Measurements from ENCODE around the gene TRAK1. TPM values are rescaled to one million over a fixed set of nuclear protein-coding genes. Genes with fewer than 3 reads are reported as not detected.
A peak's percentile ranks its signal among the peaks of the same experiment; 100 is the strongest.

TRAK1 gene
- total and polyA plus RNA-seq, 4 donors, result 18.2 to 65.4 (median 32.5) TPM

- WGBS, 2 donors, result 52 to 58% methylated on average over 11 of the region's 11 CpGs
- Histone ChIP-seq H3K36me3 (ENCODE audit: control insufficient read depth in 4 of 4, insufficient read depth in 4 of 4, low read length in 4 of 4) (peaks cover 3 to 35% (median 6%) of the 10 kb centered on the region in 4 donors), H3K9me3 (ENCODE audit: control insufficient read depth in 4 of 4, insufficient read depth in 3 of 4, low read length in 3 of 4) (no peaks in the 10 kb centered on the region), H3K4me1 (ENCODE audit: control insufficient read depth in 5 of 5, insufficient read depth in 5 of 5, low read length in 5 of 5) (peaks cover 0 to 6% (median 0%) of the 10 kb centered on the region in 5 donors), H3K9ac (ENCODE audit: insufficient read depth in 1 of 2, low read length in 2 of 2) (no peak overlapping the region), H3K4me3 (no peak overlapping the region), H3K27me3 (ENCODE audit: control insufficient read depth in 3 of 3, insufficient read depth in 3 of 3, low read length in 2 of 3) (no peaks in the 10 kb centered on the region), H3K27ac (ENCODE audit: low read depth in 1 of 2, low read length in 1 of 2) (no peak overlapping the region)
- TF ChIP-seq, protein P1, sequence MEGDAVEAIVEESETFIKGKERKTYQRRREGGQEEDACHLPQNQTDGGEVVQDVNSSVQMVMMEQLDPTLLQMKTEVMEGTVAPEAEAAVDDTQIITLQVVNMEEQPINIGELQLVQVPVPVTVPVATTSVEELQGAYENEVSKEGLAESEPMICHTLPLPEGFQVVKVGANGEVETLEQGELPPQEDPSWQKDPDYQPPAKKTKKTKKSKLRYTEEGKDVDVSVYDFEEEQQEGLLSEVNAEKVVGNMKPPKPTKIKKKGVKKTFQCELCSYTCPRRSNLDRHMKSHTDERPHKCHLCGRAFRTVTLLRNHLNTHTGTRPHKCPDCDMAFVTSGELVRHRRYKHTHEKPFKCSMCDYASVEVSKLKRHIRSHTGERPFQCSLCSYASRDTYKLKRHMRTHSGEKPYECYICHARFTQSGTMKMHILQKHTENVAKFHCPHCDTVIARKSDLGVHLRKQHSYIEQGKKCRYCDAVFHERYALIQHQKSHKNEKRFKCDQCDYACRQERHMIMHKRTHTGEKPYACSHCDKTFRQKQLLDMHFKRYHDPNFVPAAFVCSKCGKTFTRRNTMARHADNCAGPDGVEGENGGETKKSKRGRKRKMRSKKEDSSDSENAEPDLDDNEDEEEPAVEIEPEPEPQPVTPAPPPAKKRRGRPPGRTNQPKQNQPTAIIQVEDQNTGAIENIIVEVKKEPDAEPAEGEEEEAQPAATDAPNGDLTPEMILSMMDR (IDR thresholded peaks at IDR 0.05; ENCODE audit: control extremely low read depth, extremely low read depth), result peak; percentile 57
- ATAC-seq (ENCODE audit: insufficient read depth, low FRiP score), result no peak
- peak; percentile 46 to 65 (median 51) for DNase-seq
Measured at GRCh38 chr3:42190701-42191442, 99.7 kb downstream of the TRAK1 start.

DNA sequence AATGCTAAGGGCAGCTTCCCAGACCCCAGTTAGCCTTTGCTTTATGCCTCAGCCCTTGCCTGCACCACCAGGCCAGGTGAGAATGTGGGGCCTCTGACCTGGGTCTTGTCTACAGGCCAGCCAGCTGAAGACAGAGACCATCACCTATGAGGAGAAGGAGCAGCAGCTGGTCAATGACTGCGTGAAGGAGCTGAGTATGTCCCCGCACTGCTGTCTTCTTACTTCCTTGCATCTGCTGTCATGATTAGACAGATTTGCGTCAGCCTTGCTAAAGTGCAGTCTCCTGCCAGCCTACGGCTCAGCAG lies 100.2 kb downstream of the TRAK1 start:
- WGBS, 2 donors, result 70 to 74% methylated on average over 4 of the region's 4 CpGs
- Histone ChIP-seq H3K36me3 (ENCODE audit: control insufficient read depth in 4 of 4, insufficient read depth in 4 of 4, low read length in 4 of 4) (peaks cover 3 to 35% (median 7%) of the 10 kb centered on the region in 4 donors), H3K4me3 (no peak overlapping the region), H3K9ac (ENCODE audit: insufficient read depth in 1 of 2, low read length in 2 of 2) (no peak overlapping the region), H3K27ac (ENCODE audit: low read depth in 1 of 2, low read length in 1 of 2) (no peak overlapping the region), H3K9me3 (ENCODE audit: control insufficient read depth in 4 of 4, insufficient read depth in 3 of 4, low read length in 3 of 4) (no peaks in the 10 kb centered on the region), H3K27me3 (ENCODE audit: control insufficient read depth in 3 of 3, insufficient read depth in 3 of 3, low read length in 2 of 3) (no peaks in the 10 kb centered on the region), H3K4me1 (ENCODE audit: control insufficient read depth in 5 of 5, insufficient read depth in 5 of 5, low read length in 5 of 5) (peaks cover 0 to 6% (median 0%) of the 10 kb centered on the region in 5 donors)
- TF ChIP-seq, protein P1 (IDR thresholded peaks at IDR 0.05; ENCODE audit: control extremely low read depth, extremely low read depth), result no peak
- DNase-seq, result no peak
- ATAC-seq (ENCODE audit: insufficient read depth, low FRiP score), result no peak

DNA sequence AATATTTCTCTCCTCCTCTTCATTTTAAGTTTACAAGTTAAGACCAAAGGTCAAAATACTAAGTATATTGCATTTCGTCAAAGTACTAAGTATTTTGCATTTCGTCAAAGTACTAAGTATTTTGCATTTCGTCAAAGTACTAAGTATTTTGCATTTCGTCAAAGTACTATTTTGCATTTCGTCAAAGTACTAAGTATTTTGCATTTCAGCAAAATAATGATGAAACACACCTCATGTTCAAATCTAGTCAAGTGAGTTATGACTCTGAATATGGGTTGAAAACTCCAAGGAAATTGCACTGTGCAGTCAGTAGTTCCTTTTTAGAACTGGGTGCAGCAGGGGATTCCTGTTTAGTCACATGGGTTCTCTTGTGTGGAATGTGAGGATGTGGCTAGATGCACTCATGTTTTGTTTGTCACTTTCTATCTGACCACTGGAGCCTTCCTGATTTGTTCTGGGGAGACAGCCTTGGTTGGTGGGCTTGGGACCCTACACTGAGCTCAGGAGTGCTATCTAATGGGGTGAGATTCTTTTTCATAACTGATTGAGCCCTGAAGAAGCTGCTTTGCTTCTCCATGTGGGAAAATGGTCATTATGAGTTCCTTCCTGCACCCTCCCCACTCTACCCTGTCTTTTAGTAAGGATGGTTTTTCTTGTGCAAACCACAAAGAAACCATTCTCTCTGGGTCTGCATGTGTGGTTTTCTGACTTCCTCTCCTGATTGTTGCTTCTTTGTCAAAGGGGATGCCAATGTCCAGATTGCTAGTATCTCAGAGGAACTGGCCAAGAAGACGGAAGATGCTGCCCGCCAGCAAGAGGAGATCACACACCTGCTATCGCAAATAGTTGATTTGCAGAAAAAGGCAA lies 101.4 kb downstream of the TRAK1 start:
- Histone ChIP-seq H3K4me1 (ENCODE audit: control insufficient read depth in 5 of 5, insufficient read depth in 5 of 5, low read length in 5 of 5) (peaks cover 0 to 6% (median 0%) of the 10 kb centered on the region in 5 donors), H3K9me3 (ENCODE audit: control insufficient read depth in 4 of 4, insufficient read depth in 3 of 4, low read length in 3 of 4) (no peaks in the 10 kb centered on the region), H3K27me3 (ENCODE audit: control insufficient read depth in 3 of 3, insufficient read depth in 3 of 3, low read length in 2 of 3) (no peaks in the 10 kb centered on the region), H3K27ac (ENCODE audit: low read depth in 1 of 2, low read length in 1 of 2) (no peak overlapping the region), H3K36me3 (ENCODE audit: control insufficient read depth in 4 of 4, insufficient read depth in 4 of 4, low read length in 4 of 4) (peaks cover 3 to 36% (median 7%) of the 10 kb centered on the region in 4 donors), H3K9ac (ENCODE audit: insufficient read depth in 1 of 2, low read length in 2 of 2) (no peak overlapping the region), H3K4me3 (no peak overlapping the region)
- no peak for ATAC-seq (ENCODE audit: insufficient read depth, low FRiP score)
- TF ChIP-seq, protein P1 (IDR thresholded peaks at IDR 0.05; ENCODE audit: control extremely low read depth, extremely low read depth), result no peak
- 64 to 80% methylated on average over 8 of the region's 8 CpGs for WGBS, 2 donors
- no peak for DNase-seq

Measured in lung (tissue), 12 donors.